ENCODE data around the gene SP2. TPM values are rescaled to one million over a fixed set of nuclear protein-coding genes. Genes with fewer than 3 reads are reported as not detected.

Gene SP2
- polyA plus RNA-seq, 3 donors from 2014 or later = 2.0 to 13.7 (median 5.0) TPM

DNA sequence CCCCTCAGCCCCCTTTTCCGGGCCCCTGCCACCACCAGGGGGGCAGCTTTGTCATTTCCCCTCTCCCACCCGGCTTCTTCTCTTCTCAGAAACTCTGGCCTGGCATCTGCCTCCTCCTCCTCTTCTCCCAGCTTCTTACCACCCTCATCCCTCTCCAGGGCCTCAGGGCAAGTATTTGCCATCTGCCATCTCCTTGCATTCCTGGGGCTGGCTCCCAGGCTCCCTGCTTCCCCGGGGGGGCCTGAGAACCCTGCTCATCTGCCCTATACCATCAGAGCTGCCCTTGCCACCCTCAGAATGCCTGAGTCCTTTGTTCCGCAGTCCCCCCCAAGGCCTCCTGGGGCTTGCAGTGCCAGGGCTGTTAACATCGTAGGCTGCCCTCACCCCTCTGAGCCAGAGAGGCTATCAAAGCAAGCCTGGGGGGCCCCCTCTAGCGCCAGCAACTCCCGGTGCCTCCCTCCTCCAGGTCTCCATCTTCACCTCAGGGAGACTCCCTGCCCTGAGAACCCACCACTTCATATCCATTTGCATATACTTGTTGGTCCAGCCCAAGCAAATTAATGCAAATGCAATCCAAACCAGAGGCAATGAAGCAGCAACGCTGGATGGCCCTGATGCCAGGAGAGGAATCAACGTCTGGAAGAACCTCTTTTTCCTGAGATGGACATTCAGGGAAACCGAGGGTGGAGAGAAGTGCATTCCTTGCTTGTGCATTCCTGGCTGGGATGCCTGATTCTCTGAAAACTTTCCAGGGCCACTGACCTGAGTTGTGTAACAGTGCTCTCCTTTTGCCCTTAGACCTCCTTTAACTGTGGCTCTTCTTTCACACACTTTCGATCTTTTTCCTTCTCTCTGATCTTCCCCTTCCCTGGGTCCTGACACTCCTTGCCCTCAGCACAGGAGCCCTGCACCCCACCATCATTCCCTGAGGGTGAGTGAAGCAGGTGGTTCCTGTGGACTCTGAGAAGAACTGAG, 20.7 kb upstream of the SP2 start:
- peaks cover 0 to 4% (median 0%) of the 10 kb centered on the region in 3 donors for H3K36me3 Mint-ChIP-seq
- no peak for DNase-seq
- H3K9me3 Mint-ChIP-seq = no peaks in the 10 kb centered on the region
- peaks cover 0 to 1% of the 10 kb centered on the region in 2 donors for H3K4me1 Mint-ChIP-seq
- no peak overlapping the region for H3K4me3 Mint-ChIP-seq
- H3K27ac Mint-ChIP-seq = no peak overlapping the region
- peaks cover 4 to 21% (median 11%) of the 10 kb centered on the region in 3 donors for H3K27me3 Mint-ChIP-seq (ENCODE audit: low read depth in 3 of 3)

- Mint-ChIP-seq H3K4me1 (peaks cover 1 to 6% of the 10 kb centered on the region in 2 donors), H3K27me3 (ENCODE audit: low read depth in 3 of 3) (peaks cover 3 to 13% (median 11%) of the 10 kb centered on the region in 3 donors), H3K4me3 (no peak overlapping the region), H3K27ac (no peak overlapping the region), H3K36me3 (peaks cover 0 to 4% (median 0%) of the 10 kb centered on the region in 3 donors), H3K9me3 (no peaks in the 10 kb centered on the region)
- no peak for DNase-seq
Measured at GRCh38 chr17:47877368-47878034, 18.5 kb upstream of the SP2 start.

- DNase-seq = no peak
- Mint-ChIP-seq H3K9me3 (no peaks in the 10 kb centered on the region), H3K36me3 (peaks cover 0 to 4% (median 0%) of the 10 kb centered on the region in 3 donors), H3K4me1 (peaks cover 1 to 11% of the 10 kb centered on the region in 2 donors), H3K27me3 (ENCODE audit: low read depth in 3 of 3) (peaks cover 3 to 13% (median 11%) of the 10 kb centered on the region in 3 donors), H3K27ac (no peak overlapping the region), H3K4me3 (no peak overlapping the region)
Measured at GRCh38 chr17:47878203-47879027, 17.6 kb upstream of the SP2 start.

- Mint-ChIP-seq H3K4me1 (peaks cover 1 to 11% of the 10 kb centered on the region in 2 donors), H3K36me3 (peaks cover 0 to 4% (median 0%) of the 10 kb centered on the region in 3 donors), H3K9me3 (no peaks in the 10 kb centered on the region), H3K27me3 (ENCODE audit: low read depth in 3 of 3) (peaks cover 3 to 11% (median 9%) of the 10 kb centered on the region in 3 donors), H3K27ac (no peak overlapping the region), H3K4me3 (no peak overlapping the region)
- DNase-seq = no peak
Measured at GRCh38 chr17:47879028-47879585, 16.9 kb upstream of the SP2 start.

DNA sequence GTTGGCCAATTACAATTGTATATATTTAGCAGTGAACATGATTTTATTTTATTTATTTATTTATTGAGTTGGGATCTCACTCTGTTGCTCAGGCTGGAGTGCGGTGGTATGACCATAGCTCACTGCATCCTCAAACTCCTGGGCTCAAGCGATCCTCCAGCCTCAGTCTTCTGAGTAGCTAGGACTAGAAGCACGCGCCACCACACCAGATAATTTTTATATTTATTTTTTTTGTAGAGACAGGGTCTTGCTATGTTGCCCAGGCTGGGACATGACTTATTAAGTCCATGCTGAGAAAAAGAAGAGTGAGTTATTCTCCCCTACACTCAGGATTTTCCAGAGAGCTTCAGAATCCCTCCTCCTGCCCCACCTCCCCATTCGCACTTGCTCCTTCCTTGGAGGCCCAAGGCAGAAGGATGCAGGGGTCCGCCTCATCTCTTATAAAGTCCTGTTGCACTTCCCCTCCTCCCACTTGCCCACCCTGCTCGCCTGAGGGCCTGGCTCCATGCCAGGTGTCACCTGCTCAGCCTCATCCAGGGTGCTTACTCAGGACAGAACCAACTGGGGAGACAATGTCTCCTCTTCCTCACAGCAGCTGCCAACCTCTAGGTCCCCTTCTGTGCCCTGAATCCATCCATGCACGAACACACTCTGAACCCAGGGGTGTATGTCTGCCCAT, 16.1 kb upstream of the SP2 start:
- peaks cover 3 to 11% (median 8%) of the 10 kb centered on the region in 3 donors for H3K27me3 Mint-ChIP-seq (ENCODE audit: low read depth in 3 of 3)
- no peak overlapping the region for H3K4me3 Mint-ChIP-seq
- H3K9me3 Mint-ChIP-seq = no peaks in the 10 kb centered on the region
- peaks cover 1 to 11% of the 10 kb centered on the region in 2 donors for H3K4me1 Mint-ChIP-seq
- peaks cover 0 to 4% (median 0%) of the 10 kb centered on the region in 3 donors for H3K36me3 Mint-ChIP-seq
- no peak for DNase-seq
- H3K27ac Mint-ChIP-seq = no peak overlapping the region

DNA sequence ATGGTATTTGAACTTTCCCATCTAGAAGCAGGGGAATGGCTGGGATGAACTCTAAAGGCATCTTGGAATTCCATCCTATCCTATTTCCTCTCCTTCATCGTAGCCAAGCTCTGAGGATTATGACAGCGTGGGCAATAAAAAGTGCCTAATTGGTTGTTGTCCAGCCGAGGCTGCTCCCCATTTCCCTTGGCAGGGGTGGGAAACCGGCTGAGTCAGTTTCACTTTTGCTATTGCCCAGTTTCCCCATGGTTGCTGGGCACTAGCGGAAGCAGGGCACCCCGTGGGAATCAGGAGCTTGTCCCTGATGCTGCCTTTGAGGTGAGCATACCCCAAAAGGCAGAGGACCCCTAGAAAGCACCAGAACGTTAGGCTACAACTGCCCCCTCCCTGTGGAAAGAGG, 13.8 kb upstream of the SP2 start:
- Mint-ChIP-seq H3K27me3 (ENCODE audit: low read depth in 3 of 3) (peaks cover 3 to 7% (median 6%) of the 10 kb centered on the region in 3 donors), H3K36me3 (no peaks in the 10 kb centered on the region), H3K27ac (no peak overlapping the region), H3K4me1 (peaks cover 1 to 11% of the 10 kb centered on the region in 2 donors), H3K4me3 (peak overlapping the region in 1 of 5 donors; percentile 21), H3K9me3 (no peaks in the 10 kb centered on the region)
- no peak for DNase-seq

DNA sequence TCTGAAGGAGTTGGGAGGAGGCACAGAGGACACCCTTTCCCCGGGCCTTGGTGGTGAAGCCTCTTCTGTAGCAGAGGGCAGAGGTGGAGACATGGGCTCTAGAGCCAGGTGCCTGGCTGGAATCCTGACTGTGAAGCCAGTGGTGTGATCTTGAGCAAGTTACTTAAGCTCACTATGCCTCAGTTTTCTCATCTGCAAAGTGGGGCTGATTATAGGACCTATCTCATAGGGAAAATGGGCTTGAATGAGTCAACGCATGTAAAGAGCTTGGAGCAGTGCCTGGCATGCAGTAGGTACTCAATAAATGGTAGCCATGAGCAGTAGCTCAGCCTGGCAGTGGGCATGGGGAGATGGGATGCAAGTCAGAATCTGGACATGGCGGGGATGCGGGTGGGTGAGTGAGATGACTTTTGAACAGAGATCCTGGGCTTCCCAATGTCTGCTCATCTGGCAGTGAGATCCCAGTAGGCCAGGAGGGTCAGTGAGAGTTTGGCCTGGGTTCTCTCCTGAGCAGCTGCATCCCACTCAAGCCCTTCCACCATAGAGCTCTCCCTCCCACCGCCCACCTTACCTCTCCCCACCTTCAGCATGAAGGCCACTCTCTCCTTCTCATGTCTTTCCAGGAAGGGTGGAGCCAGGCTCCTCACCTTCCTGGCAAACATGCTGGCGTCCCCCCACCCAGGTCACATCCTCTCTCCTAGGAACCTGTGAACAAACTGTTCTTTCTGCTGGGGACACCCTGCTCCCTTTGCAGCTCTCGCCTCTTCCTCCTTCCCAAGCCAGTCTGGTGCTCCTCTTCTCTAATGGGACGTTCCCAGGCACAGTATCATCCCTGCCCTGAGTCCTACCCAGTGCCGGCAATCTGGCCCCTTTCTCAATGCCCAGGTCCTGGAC, 13.1 kb upstream of the SP2 start:
- no peaks in the 10 kb centered on the region for H3K36me3 Mint-ChIP-seq
- H3K4me3 Mint-ChIP-seq = no peak overlapping the region
- H3K27me3 Mint-ChIP-seq (ENCODE audit: low read depth in 3 of 3) = peaks cover 3 to 7% (median 6%) of the 10 kb centered on the region in 3 donors
- no peak for DNase-seq
- no peak overlapping the region for H3K27ac Mint-ChIP-seq
- H3K9me3 Mint-ChIP-seq = no peaks in the 10 kb centered on the region
- peaks cover 1 to 11% of the 10 kb centered on the region in 2 donors for H3K4me1 Mint-ChIP-seq

- Mint-ChIP-seq H3K36me3 (no peaks in the 10 kb centered on the region), H3K27me3 (ENCODE audit: low read depth in 3 of 3) (peaks cover 3 to 5% (median 5%) of the 10 kb centered on the region in 3 donors), H3K27ac (no peak overlapping the region), H3K4me3 (no peak overlapping the region), H3K4me1 (peaks cover 1 to 11% of the 10 kb centered on the region in 2 donors), H3K9me3 (no peaks in the 10 kb centered on the region)
- DNase-seq = no peak
Measured at GRCh38 chr17:47883589-47884426, 12.2 kb upstream of the SP2 start.

- Mint-ChIP-seq H3K9me3 (no peaks in the 10 kb centered on the region), H3K4me1 (peaks cover 0 to 11% of the 10 kb centered on the region in 2 donors), H3K4me3 (no peak overlapping the region), H3K27ac (no peak overlapping the region), H3K36me3 (no peaks in the 10 kb centered on the region), H3K27me3 (ENCODE audit: low read depth in 3 of 3) (peaks cover 0 to 5% (median 2%) of the 10 kb centered on the region in 3 donors)
- DNase-seq = no peak
Measured at GRCh38 chr17:47884427-47884740, 11.7 kb upstream of the SP2 start.

DNA sequence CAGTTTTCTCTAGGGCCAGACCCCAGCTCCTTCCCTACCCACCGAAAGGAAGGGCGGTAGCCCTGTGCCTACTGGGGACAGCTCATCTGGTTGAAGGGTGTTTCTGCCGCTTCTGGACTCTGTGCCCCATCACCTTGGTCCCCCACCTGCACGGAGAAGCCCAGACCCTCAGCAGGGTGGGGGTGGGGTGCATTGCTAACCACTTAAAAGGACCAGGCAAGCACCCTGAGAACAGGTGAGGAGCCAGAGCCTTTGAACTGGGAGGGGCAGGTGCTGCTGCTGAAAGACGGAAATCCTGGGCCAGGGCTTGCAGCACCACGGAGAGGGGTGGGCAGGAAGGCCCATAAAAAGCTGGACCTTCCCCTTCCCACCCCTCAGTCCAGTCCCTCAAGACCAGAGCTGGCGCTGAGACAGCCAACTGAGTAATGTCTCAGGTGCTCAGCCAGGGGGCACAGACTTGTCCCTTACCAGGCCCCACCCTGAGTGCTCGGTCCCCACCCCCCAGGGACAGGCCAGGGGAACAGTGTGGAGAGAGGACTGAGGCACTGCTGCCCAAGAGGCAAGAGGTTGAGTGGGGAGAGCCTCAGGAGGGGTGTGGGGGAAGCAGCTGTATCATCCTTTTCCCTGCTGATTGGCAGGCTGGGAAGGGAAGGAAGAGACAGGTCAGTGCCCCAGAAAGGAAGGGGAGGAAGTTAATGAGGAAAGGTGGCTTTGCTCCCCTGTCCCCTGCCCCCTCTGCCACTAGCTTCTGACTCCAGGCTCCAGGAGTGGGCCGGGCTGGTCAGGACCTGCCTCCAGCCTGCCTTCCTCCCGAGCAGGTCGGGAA, 10.9 kb upstream of the SP2 start:
- Mint-ChIP-seq H3K4me3 (no peak overlapping the region), H3K27ac (no peak overlapping the region)
- DNase-seq = no peak

DNA sequence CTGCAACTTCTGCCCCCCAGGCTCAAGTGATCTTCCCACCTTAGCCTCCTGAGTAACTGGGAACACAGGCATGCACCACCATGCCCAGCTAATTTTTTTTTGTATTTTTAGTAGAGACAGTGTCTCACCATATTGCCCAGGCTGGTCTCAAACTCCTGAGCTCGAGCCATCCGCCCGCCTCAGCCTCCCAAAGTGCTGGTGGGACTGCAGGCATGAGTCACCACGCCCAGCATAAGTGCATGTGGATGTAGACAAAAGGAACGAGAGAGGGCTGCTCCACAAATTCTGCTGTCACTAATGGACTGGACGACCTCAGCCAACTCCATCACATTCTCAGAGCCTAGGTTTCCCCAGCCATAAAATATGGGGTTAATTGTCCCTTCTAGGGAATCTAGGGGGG, 7.7 kb upstream of the SP2 start:
- H3K4me1 Mint-ChIP-seq = peaks cover 0 to 3% of the 10 kb centered on the region in 2 donors
- H3K4me3 Mint-ChIP-seq = no peak overlapping the region

More for the DNA sequence above, 10.9 kb upstream of the SP2 start:
- Mint-ChIP-seq H3K27me3 (ENCODE audit: low read depth in 3 of 3) (peaks cover 0 to 5% (median 2%) of the 10 kb centered on the region in 3 donors), H3K4me1 (peaks cover 3 to 11% of the 10 kb centered on the region in 2 donors), H3K9me3 (no peaks in the 10 kb centered on the region), H3K36me3 (no peaks in the 10 kb centered on the region)

More for the DNA sequence above, 7.7 kb upstream of the SP2 start:
- Mint-ChIP-seq H3K9me3 (no peaks in the 10 kb centered on the region), H3K27me3 (ENCODE audit: low read depth in 3 of 3) (peaks cover 0 to 2% (median 2%) of the 10 kb centered on the region in 3 donors), H3K36me3 (peaks cover 0 to 4% (median 0%) of the 10 kb centered on the region in 3 donors), H3K27ac (no peak overlapping the region)
- DNase-seq = no peak

Data from immature natural killer cell (primary cell).